Measurements from ENCODE around the gene VSTM2L.

GRCh38 chr20:37919389-37920040 is 16.6 kb downstream of the VSTM2L start:
- no peak for TF ChIP-seq ZNF70 (CRISPR knock-in tag; IDR thresholded peaks at IDR 0.05)
- no peak for TF ChIP-seq PATZ1 (CRISPR knock-in tag; IDR thresholded peaks at IDR 0.05; ENCODE audit: borderline replicate concordance)
- TF ChIP-seq CSRNP3 (CRISPR knock-in tag; IDR thresholded peaks at IDR 0.05): no peak
- no peak for TF ChIP-seq ISL1 (CRISPR knock-in tag; IDR thresholded peaks at IDR 0.05)
